MCF 10A (cell line): Measurements from ENCODE around the gene PAPSS2. TPM values are rescaled to one million over a fixed set of nuclear protein-coding genes. Genes with fewer than 3 reads are reported as not detected.

Source experiments
- BruUV-seq: library from RNA; stranded (reverse); fragments of 400-500 nt; replicated peaks from 2 replicates; lab custom pipeline; 2021; lab: Mats Ljungman, UMichigan
- CTCF ChIA-PET: fragments of 300-600 bp; sonication (Branson Sonifier 250); formaldehyde crosslinking; extraction: SDS; loops from one replicate; lab custom pipeline; 2021; ENCODE audit warnings: antibody characterized with exemption, inconsistent platforms; lab: Yijun Ruan, JAX
- POLR2A ChIA-PET: fragments of 300-600, 350-650 bp; sonication (Branson Sonifier 250); formaldehyde crosslinking; extraction: SDS; loops from one replicate; lab custom pipeline; 2020; ENCODE audit warnings: antibody characterized with exemption, inconsistent platforms; lab: Yijun Ruan, JAX
- DNase-seq: peaks from one replicate; pipeline ENCODE4 v3.0.0-alpha.2; 2018; ENCODE audit not compliant: unreplicated experiment
- H3K27ac Mint-ChIP-seq: one replicate; pipeline ENCODE4 v1.8.0; 2022; ENCODE audit warnings: mild to moderate bottlenecking, low read depth, mixed read lengths; ENCODE audit not compliant: unreplicated experiment
- H3K27me3 Mint-ChIP-seq: one replicate; pipeline ENCODE4 v1.8.0; 2022; ENCODE audit warnings: mixed read lengths; ENCODE audit not compliant: insufficient read depth, unreplicated experiment
- H3K36me3 Mint-ChIP-seq: one replicate; pipeline ENCODE4 v1.8.0; 2022; ENCODE audit warnings: mild to moderate bottlenecking, moderate library complexity, mixed read lengths; ENCODE audit not compliant: insufficient read depth, unreplicated experiment
- H3K4me1 Mint-ChIP-seq: one replicate; pipeline ENCODE4 v1.8.0; 2022; ENCODE audit warnings: mixed read lengths; ENCODE audit not compliant: insufficient read depth, unreplicated experiment
- H3K4me3 Mint-ChIP-seq: one replicate; pipeline ENCODE4 v1.8.0; 2022; ENCODE audit warnings: mild to moderate bottlenecking, moderate library complexity, mixed read lengths; ENCODE audit not compliant: unreplicated experiment
- H3K9me3 Mint-ChIP-seq: one replicate; pipeline ENCODE4 v1.8.0; 2022; ENCODE audit warnings: mixed read lengths; ENCODE audit not compliant: unreplicated experiment
- CTCF ChIP-seq: fragments of 200-600 bp; IDR thresholded peaks from one replicate; pipeline ENCODE4 v1.8.0; 2022; ENCODE audit warnings: antibody characterized with exemption, mild to moderate bottlenecking; ENCODE audit not compliant: unreplicated experiment
- intact Hi-C: fragments of 100-400 bp; cut with micrococcal nuclease; formaldehyde crosslinking; loops from 2 replicates; pipeline ENCODE4 v1.14.1; 2022
- total RNA-seq: library from RNA; stranded (reverse); gene quantifications from 2 replicates; pipeline ENCODE4 v1.2.3, GENCODE V29; 2022

The PAPSS2 gene
- total RNA-seq, 1 experiment from 2014 or later: 1.0 TPM

GRCh38 chr10:87696922-87697745 lies 37.5 kb downstream of the PAPSS2 start:
- Mint-ChIP-seq H3K27me3 (no peaks in the 10 kb centered on the region), H3K4me3 (no peak overlapping the region), H3K36me3 (no peaks in the 10 kb centered on the region), H3K9me3 (no peaks in the 10 kb centered on the region), H3K4me1 (peaks cover 15% of the 10 kb centered on the region), H3K27ac (no peak overlapping the region)
- intact Hi-C loops: no loop called here
- no peak for TF ChIP-seq CTCF
- BruUV-seq: no TSS peak
- ChIA-PET POLR2A (interaction anchor here (0.6 to 1.3 kb wide), 3 partner anchors 11 to 173 kb away, joined by 3 to 5 read pairs (median 3); no protein-coding TSS in a partner anchor), CTCF (interaction anchor here (1.0 kb wide), 1 partner anchor 193 kb away, joined by 3 read pairs; no protein-coding TSS in a partner anchor)
- peak; percentile 14 for DNase-seq

- ChIA-PET POLR2A (interaction anchor here (0.6 to 2.1 kb wide), 6 partner anchors 8 to 41 kb away, joined by 3 to 9 read pairs (median 4); no protein-coding TSS in a partner anchor), CTCF (interaction anchor here (0.6 to 0.8 kb wide), 2 partner anchors 34 to 73 kb away, joined by 4 read pairs; no protein-coding TSS in a partner anchor)
- H3K27ac Mint-ChIP-seq: no peak overlapping the region
- DNase-seq: peak; percentile 58
- no TSS peak for BruUV-seq
- intact Hi-C loops: no loop called here
- H3K27me3 Mint-ChIP-seq: no peaks in the 10 kb centered on the region
- no peak overlapping the region for H3K4me3 Mint-ChIP-seq
- TF ChIP-seq CTCF: no peak
- no peaks in the 10 kb centered on the region for H3K36me3 Mint-ChIP-seq
- H3K4me1 Mint-ChIP-seq: peaks cover 15% of the 10 kb centered on the region
- H3K9me3 Mint-ChIP-seq: no peaks in the 10 kb centered on the region
These were observed 40.5 kb downstream of the PAPSS2 start for GRCh38 chr10:87700031-87700796.

- peaks cover 15% of the 10 kb centered on the region for H3K4me1 Mint-ChIP-seq
These were observed 42.7 kb downstream of the PAPSS2 start for GRCh38 chr10:87702260-87702972.

More at GRCh38 chr10:87702260-87702972, 42.7 kb downstream of the PAPSS2 start:
- H3K27ac Mint-ChIP-seq: no peak overlapping the region
- no peaks in the 10 kb centered on the region for H3K27me3 Mint-ChIP-seq
- TF ChIP-seq CTCF: no peak
- DNase-seq: no peak
- intact Hi-C loops: no loop called here
- ChIA-PET CTCF (interaction anchor here (0.6 to 1.7 kb wide), 4 partner anchors 10 to 194 kb away, joined by 3 to 10 read pairs (median 4); no protein-coding TSS in a partner anchor), POLR2A (interaction anchor here (0.9 to 1.5 kb wide), 3 partner anchors 38 to 198 kb away, joined by 3 to 8 read pairs (median 4); partner anchors contain the start of gene MINPP1)
- no peaks in the 10 kb centered on the region for H3K36me3 Mint-ChIP-seq
- BruUV-seq: no TSS peak
- no peaks in the 10 kb centered on the region for H3K9me3 Mint-ChIP-seq
- H3K4me3 Mint-ChIP-seq: no peak overlapping the region
